AG04449 (cell line): ENCODE data around the gene NAPB.

Source experiments
- CTCF ChIA-PET: fragments of 350-600 bp; formaldehyde crosslinking; extraction: SDS; loops from one replicate; lab custom pipeline; 2021; ENCODE audit warnings: antibody characterized with exemption; lab: Yijun Ruan, JAX
- POLR2A ChIA-PET: fragments of 400-600, 350-600 bp; formaldehyde crosslinking; extraction: SDS; loops from one replicate; lab custom pipeline; 2020; ENCODE audit warnings: antibody characterized with exemption, inconsistent platforms; lab: Yijun Ruan, JAX
- DNase-seq: peaks from one replicate; pipeline ENCODE4 v3.0.0-alpha.2; 2010; ENCODE audit warnings: low read depth, low spot score
- H3K4me3 ChIP-seq: 2 replicates; pipeline ENCODE4 v1.5.1; 2011; ENCODE audit warnings: low read depth, mild to moderate bottlenecking, control low read depth, low read length
- TF ChIP-seq, protein P1 (sequence below): IDR thresholded peaks from one replicate; pipeline ENCODE4 v1.5.1; 2011; ENCODE audit warnings: mild to moderate bottlenecking, moderate library complexity, low read length, control low read depth, inconsistent platforms; ENCODE audit not compliant: insufficient read depth; ENCODE audit errors: missing control alignments

Gene NAPB

DNA sequence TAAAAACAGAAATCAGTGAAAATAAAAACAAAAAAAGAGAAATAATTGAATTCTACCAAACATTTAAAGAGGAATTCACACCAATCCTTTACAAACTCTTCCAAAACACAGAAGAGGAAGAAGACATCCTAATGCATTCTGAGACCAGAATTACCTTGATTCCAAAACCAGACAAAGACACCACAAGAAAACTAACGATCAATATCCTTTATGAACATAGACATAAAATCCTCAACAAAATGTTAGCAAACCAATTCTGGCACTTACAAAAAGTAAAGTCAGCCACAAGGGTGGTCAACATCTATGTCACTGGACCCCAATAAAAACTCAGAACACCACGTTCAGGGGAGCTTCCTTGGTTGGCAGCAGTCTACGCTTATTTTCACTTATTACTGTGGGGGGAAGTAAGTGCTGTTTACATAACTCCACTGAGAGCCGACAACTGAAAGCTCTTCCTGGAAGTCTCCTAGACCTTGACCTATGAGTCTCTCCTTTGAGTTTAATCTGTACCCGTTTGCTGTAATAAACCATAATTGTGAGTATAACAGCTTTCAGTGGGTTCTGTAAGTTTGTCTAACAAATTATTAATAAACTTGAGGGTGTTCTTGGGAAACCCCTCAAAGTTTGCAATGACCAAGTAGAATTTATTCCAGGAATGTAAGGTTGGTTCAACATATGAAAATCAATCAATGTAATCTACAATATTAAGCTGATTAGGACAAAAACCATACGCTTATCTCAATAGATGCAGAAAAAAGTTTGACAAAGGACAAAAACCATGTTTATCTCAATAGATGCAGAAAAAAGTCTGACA, 34.8 kb downstream of the NAPB start:
- no peak overlapping the region for H3K4me3 ChIP-seq
- no peak for DNase-seq
- ChIA-PET POLR2A (no interaction called here), CTCF (interaction anchor here (2.3 kb wide), 1 partner anchor 37 kb away, joined by 5 read pairs; the partner anchor contains the start of gene NXT1)
- TF ChIP-seq, protein P1, sequence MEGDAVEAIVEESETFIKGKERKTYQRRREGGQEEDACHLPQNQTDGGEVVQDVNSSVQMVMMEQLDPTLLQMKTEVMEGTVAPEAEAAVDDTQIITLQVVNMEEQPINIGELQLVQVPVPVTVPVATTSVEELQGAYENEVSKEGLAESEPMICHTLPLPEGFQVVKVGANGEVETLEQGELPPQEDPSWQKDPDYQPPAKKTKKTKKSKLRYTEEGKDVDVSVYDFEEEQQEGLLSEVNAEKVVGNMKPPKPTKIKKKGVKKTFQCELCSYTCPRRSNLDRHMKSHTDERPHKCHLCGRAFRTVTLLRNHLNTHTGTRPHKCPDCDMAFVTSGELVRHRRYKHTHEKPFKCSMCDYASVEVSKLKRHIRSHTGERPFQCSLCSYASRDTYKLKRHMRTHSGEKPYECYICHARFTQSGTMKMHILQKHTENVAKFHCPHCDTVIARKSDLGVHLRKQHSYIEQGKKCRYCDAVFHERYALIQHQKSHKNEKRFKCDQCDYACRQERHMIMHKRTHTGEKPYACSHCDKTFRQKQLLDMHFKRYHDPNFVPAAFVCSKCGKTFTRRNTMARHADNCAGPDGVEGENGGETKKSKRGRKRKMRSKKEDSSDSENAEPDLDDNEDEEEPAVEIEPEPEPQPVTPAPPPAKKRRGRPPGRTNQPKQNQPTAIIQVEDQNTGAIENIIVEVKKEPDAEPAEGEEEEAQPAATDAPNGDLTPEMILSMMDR = no peak

DNA sequence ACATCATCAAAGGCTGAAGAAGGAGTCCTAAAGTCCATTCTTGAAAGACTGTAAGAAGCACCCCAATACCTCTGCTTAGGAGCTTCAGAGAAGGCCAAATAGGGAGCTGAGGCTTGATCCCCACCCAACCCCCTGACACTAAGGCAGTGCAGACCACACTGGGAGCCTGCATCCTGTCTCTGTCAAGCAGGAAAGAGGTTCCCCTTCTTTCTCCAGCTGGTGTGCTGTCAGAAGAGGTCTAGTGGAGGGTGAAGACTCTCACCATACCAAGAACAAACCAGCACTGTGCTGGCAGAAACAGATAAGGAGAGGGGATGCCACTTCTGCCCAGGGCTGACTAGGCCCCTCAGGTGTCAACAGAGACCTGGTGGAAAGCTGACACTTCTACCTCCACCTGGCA, 39.4 kb downstream of the NAPB start:
- DNase-seq = no peak
- ChIA-PET POLR2A (no interaction called here), CTCF (interaction anchor here (0.7 to 2.8 kb wide), 3 partner anchors 10 to 249 kb away, joined by 3 to 11 read pairs (median 3); no protein-coding TSS in a partner anchor)
- H3K4me3 ChIP-seq = no peak overlapping the region
- TF ChIP-seq, protein P1 = no peak

DNA sequence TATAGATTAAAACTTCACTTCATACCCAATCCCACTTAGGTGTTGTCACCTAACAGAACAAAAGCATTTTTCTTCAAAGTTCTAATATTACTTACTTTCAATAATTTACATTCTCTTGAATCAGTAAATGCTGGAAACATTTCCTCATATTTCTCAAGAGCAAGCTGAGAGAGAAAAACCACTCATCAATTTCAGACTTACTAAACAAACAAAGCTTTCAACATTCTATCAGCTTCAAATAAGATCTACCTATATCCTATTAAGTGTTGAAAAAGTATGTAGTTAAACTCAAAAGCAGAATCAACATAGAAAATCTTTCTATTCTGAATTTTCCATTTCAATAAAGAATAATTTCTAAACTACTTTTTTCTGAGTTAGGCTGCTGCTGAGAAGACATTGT, 41.5 kb downstream of the NAPB start:
- CTCF ChIA-PET = no interaction called here
- DNase-seq = no peak
- POLR2A ChIA-PET = no interaction called here
- TF ChIP-seq, protein P1 = no peak
- no peak overlapping the region for H3K4me3 ChIP-seq

DNA sequence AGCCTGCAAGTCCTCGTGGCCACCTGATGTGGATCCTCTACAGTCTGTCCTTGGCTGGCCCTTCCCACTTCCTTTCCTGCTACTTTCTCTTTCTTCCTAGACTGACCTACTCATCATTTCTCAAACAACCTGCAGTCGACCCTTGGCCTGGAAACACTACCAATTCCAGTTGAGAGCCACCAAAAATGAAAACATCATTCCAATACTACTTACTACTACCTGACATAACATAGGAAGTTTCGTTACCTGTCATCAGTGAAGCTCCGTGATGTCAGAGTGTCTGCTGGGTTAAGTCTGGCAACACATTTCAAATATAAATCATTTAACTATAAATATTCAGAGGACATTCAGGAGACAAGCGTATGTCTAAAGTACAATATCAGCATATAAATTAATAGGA, 45.5 kb downstream of the NAPB start:
- TF ChIP-seq, protein P1 = no peak
- DNase-seq = no peak
- CTCF ChIA-PET = interaction anchor here (1.0 kb wide), 1 partner anchor 231 kb away, joined by 4 read pairs; no protein-coding TSS in a partner anchor
- POLR2A ChIA-PET = no interaction called here
- no peak overlapping the region for H3K4me3 ChIP-seq

DNA sequence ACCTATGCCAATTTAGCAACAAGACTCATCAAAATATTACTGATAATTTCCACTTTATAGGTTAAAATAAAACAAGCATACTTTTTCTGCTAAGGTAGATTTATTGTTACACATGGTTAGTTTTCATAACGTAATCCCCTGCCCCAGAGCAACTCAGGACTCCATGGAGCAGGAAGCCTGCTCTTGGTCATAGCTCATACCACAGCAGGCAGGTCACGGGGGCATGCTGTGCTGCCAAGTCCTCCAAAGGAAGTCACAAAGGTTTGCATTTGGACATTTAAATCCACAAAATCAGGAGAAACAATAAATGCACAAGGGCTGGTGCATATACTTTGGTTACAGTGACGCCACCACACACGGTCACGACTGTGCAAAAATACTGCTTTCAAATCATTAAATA, 46.8 kb downstream of the NAPB start:
- TF ChIP-seq, protein P1 = no peak
- H3K4me3 ChIP-seq = no peak overlapping the region
- no peak for DNase-seq
- CTCF ChIA-PET = interaction anchor here (0.9 to 2.5 kb wide), 6 partner anchors 10 to 232 kb away, joined by 3 to 6 read pairs (median 4); partner anchors contain the start of gene NAPB
- POLR2A ChIA-PET = interaction anchor here (0.7 to 1.5 kb wide), 2 partner anchors 13 to 26 kb away, joined by 3 read pairs; no protein-coding TSS in a partner anchor

DNA sequence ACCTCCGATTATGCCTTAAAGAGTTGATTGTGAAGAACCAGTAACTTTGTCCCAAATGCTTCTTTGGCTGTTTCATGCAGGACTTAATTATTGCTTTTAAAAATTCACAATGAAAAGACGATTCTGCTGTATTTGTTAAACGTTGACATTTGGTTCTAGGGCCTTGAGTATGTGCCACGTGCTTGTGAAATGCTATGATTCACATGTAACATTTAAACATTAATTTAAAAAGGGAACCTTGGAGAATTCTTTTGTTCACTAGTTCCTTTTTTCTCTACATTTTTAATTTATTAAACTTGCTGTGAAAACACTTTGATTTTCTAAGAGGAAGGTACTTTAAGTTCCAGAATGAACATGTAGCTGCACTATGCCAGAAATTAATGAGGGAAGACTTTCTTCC, 49.8 kb downstream of the NAPB start:
- TF ChIP-seq, protein P1 = no peak
- POLR2A ChIA-PET = no interaction called here
- no peak for DNase-seq
- CTCF ChIA-PET = no interaction called here
- H3K4me3 ChIP-seq = no peak overlapping the region
